GM21526 (cell line): ENCODE results near the gene CC2D1A.
"Not testable (repeated sequence)": the region's sequence is repeated elsewhere in the genome, so short reads cannot be mapped to it uniquely, and the experiment has no call there.

Source experiments
- ATAC-seq: cut with Tn5 transposase; IDR thresholded peaks from one replicate; pipeline ENCODE4 v1.9.1; 2021; ENCODE audit warnings: moderate library complexity; ENCODE audit not compliant: unreplicated experiment, low FRiP score

CC2D1A gene

DNA sequence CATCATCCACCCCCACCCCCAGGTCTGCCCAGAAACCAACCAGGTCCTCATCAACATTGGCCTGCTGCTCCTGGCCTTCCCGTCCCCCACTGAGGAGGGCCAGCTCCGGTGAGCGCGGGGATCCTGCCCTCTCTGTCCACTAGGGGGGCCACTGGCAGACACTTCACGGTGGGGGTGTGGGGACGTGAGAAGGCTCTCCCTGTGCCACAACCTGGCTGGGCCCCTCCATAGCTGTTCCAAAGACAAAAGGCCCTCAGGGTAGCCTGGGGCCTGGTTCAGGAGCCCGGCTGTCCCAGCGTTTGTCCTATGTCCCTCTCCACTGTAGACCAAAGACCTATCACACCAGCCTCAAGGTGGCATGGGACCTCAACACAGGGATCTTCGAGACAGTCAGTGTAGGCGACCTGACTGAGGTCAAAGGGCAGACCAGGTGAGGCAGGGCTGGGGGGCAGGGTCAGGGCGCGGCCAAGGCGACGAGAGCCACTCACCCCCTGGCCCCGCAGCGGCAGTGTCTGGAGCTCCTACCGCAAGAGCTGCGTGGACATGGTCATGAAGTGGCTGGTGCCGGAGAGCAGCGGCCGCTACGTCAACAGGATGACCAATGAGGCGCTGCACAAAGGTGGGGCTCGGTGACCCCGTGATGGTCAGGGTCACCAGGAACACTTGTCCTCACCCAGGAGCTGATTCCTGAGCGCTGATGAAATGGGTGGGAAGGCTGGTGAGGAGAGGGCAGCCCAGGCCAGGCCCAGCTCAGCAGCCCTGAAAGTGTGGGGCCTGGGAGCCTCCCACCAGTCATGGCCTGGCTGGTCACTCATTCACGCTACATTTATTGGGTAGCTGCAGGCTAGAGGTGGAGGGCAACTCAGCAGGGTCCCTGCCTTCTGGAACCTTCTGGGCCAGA lies 54.2 kb downstream of the CC2D1A start:
- ATAC-seq: no peak

DNA sequence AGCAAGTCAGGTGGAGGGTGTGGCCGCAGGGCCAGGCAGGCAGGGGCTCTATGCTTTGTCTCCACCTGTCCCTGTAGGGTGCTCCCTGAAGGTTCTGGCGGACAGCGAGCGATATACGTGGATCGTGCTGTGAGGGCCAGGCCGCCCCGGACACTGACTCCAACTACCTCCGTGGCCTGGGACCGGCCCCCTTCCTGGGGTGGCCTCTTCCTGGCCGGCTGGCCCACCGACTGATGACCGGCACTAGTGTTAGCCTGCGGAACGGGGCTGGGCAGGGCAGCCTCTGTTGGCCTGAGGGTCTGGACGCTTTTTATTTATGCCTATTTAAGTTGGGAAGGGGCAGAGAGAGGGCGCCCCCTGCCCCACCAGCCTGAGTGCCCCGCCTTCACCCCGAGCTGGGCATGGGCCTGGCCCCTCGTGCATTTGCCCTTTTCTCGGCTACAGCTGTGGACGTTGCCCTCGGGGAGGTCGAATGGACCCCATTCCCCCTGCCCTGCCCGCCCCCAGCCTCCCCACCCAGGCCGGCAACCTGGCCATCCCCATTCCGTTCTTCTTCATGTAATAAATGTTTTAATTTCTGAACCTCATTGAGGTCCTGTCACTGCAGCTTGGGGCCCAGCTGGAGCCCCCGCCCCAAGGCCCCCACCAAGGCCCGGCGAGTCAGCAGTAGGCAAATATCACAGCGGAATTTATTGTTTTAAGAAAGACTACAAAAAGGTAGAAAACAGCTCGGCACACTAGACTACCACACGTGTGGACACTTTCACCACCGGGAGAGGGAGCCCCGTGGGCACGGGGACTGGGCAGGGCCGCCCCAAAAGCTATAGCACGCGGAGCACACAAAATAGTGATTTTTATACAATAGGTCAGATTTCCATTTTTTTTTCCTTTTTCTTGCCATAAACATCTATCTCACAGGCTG lies 55.1 kb downstream of the CC2D1A start:
- no peak for ATAC-seq

DNA sequence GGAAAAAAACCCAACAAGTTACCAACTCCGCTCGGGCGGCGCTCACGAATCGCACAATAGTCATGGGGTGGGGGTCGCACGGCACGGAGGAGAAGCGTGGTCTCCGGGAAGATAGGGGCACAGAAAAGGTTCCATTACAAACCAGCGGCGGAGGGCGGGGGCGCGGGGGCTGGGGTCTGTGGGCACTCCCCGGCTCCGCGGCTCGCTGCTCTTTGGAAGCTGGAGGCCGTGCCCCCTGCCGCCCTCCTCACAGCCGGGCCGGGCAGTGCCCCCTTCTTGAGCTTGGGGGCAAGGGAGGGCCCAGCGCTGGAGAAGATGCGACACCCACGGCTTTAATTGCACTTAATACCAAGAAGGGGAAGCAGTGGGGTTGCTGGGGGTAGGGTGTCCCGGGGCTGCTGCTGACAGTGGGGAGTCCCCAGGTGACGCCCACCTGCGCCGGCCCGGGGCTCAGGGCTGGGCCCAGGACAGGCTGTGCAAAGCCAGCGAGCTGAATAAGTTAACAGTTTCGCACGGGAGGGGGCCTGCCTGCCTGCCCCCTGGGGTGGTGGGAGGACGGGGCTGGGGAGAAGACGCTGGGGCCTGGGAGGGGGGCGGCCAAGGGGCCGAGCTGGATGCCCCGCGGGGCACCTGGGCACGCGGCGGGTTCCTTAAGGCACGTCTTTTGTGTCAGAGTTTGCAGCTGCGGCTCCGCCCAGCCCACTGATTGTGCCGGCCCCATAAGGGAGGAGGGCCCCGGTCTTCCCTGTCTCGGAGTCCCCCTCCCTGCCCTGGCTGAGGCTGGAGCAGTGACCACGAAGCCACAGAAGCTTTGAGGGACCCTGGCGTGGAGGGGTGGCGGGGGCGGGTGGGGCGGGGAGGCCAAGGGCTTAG lies 56.1 kb downstream of the CC2D1A start:
- no peak for ATAC-seq

DNA sequence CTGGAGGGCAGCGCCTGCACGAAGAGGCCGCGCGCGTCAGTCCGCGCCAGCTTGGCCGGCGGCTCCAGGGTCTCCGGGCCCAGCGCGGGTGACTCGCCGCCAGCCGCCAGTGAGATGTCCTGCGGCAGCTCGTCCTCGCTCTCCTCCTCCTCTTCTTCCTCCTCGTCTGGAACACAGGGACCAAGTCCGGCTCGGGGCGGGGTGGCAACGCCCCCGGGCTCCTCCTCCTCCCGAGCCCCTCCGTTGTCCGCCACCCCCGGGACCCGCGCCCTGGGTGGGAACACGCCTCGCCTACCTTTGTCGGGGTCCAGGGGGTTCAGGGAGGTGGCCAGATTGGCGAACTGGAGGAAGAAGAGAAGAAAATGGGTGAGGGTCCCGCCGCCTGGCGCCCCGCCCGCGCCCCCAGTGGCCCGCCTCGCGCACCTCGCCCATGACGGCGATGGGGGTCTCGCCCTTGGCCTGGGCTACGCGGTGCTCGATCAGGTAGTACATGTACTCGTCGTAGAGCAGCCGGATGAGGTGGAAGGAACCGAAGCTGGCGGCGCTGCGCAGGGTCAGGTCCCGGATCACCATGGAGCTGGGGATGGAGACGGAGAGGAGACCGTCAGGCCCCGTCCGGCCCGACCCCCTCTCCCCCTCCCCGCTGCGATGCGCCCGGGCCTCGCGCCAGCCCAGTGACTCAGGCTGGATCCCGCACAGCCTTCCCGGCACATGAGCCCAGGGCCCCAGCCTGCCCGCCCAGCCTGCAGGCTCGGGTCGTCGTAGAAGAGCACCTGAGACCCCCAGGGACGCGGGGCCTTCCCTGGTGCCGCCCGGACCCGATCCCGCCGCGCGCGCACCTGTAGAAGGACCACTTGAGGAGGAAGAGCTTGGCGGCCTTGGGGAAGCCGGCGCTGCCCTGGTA lies 57.0 kb downstream of the CC2D1A start:
- no peak for ATAC-seq

DNA sequence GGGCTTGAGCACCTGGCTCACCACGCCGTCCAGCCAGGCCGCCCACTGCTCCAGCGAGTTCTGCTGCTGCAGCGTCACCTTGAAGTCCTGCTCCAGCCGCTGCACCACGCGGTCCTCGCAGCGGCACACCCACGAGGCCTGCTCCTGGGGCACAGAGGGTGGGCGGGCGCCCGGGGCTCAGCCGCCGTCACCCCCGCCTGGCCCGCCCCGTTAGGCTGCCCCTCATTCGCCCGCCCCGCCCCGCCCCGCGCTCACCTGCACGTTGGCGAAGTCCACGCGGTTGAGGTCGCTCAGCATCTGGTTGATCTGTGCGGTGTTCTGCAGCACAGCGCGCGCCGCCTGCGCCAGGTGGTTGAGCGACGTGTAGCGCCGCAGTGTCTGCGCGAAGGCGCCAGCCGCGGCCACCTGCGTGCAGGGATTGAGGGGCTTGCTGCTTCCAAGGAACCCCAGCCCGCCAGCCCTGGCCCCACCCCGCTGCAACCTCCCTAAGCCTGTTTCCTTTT lies 57.7 kb downstream of the CC2D1A start:
- no peak for ATAC-seq

DNA sequence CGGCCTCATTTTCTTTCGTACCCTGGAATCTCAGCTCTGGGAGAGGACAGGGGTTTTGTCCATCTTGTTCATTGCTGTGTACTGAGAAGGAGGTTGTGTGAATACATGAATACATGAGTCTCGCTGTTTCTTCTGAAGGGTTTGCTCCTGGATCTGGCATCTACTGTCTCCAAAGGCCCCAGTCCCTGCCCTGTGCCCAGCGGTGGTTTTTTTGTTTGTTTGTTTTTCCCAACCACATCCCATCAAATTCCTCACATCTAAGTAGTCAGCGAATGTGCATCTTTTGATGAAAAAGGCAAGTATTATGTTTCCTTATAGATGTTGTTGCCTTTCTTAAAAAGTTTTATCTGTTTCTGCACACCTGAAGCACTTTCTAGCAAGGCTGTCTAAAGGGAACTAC lies 58.8 kb downstream of the CC2D1A start:
- ATAC-seq: no peak

DNA sequence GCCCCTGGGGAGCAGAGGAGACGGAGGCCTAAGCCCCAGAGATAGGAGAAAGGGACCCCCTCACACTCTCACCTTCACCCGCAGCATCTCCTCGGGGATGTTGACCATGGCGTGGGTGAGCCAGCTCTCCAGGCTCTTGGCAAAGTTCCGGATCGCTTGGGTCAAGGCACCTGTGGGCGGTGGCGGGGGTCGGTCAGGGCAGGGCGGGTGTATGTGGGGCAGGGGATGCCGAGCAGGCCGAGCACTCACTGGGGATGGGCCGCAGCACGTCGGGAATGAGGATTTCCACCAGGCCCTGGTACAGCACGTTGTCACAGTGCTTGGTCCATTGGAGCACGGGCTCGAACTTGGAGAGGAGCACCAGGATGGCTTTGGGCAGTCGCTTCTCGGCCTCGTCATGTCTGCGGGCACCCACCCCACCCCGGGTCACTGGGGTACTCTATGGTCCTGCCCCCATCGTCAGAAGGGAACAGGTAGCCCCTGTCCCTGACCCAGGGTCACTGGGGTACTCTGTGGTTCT lies 59.4 kb downstream of the CC2D1A start:
- ATAC-seq: no peak

DNA sequence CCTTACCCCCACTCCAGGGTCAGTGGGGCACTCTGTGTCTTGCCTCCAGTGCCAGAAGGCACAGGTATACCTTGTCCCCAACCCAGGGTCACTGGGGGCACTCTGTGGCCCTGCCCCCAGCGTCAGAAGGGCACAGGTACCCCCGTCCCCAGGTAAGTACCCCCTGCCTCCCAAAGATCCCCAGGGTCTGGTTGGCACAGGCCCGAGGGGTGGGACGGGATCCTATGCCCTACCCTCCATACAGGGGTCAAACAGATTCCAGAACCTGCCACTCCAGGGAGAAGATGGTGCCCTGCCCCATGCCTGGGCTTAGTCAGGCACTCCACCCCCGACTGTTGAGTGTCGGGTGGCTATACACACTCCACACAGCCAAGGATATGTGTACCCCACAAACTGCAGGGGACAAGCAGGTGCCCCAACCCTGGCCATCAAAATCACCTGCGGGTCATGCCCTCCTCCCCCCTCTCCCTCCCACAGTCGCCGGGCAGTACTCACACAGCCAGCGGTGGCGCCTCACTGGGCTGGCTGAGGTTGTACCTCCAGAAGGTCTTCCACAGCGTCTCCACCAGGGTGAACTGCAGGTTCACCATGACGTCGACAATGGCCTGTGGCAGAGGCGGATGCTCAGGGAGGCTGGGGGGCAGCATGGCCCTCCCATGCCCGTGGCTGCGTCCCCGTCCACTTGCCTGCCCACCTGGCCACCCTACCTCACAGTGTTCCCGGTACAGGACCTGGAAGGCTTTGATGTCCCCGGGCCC lies 60.1 kb downstream of the CC2D1A start:
- ATAC-seq: no peak

DNA sequence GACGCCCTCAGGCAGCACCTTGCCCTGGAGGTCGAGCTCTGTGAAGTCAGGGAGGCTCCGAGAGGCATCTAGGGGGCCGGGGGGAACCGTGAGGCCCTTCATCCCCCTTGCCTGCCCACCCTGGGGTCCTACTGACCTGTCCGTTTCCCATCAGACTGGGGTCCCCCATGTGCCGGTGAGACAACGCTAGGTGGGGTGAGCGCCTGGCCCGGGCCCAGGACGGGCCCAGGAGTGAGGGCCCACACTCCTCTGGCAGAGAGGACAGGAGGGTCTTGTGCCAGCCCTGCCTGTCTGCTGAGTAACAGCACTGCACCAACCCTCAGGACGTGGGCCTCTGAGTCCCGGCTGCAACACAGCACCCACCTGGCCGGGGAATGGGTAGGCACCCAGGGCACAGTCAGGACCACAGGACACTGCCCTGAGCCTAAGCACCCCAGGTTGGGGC lies 60.7 kb downstream of the CC2D1A start:
- ATAC-seq: no peak

DNA sequence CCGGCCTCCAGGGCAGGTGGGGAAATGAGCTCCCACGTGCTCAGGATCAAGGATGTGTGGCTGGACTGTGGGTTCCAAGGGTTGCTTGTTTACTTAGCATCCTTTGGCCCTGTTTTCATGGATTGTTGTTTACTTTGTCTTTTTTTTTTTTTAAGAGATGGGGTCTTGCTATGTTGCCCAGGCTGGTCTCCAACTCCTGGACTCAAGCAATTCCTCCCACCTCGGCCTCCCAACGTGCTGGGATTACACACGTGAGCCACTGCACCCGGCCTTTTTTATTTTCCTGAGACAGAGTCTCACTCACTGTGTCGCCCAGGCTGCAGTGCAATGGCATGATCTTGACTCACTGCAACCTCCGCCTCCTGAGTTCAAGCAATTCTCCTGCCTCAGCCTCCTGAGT lies 61.2 kb downstream of the CC2D1A start:
- not testable (repeated sequence) for ATAC-seq

DNA sequence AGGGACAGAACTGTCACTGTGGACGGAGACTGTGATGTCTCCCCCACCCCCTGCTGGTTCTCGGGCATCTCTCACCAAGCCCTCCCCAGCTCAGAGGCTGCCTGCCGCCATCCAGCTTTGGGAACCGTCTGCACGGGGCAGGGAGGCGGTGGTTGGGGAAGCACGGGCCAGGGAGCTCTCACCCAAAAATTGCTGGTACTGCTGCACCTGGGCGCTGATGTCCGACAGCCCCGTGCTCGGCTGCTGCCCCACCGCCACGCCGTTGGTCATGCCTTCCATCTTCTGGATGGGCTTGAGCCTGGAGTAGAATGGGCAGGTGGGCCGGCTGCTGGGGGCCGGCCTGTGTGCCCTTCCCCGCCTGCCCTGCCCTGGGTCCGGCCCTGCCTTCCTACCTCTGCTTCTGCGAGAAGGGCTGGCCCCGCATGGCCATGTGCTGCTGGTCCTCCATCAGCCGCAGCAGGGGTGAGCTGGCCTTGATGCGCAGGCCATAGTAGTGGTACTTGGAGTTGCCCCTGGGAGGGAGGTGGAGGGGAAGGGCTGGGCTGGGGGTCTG lies 62.5 kb downstream of the CC2D1A start:
- ATAC-seq: no peak

DNA sequence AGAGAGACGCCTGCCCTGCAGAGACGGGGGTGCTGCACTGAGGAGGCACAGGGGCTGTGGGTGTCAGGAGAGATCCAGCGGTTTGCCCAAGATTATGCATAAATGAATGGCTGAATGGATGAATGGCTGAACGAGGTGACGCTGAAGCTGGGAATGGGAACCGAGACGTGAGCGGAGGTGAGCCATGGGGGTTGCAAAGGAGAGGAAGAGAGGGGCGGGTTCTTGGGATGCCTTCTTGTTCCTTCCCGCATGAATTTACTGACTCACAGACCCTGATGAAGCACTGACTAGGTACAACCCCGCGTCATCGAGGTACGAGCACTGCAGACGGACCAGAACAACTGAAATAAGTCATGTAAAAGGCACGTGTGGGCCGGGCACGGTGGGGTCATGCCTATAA lies 63.0 kb downstream of the CC2D1A start:
- ATAC-seq: no peak

DNA sequence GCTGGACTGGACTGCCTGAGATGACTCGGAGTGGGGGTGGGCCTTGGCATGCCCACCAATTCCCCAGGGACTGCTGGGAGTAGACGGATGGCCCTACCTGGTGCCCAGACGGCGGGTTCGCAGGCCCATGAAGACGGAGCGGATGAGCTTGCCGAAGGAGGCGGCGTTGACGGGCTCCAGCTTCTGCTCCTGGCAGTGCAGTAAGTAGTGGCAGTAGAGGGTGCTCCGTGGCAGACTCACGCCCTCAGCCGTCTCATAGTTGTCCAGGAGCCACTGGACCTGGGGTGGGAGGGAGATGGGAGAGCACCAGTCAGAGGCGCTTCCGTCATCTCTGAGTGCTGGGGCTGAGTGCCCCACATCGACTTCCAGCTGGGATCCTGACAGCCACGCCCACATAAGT lies 63.9 kb downstream of the CC2D1A start:
- no peak for ATAC-seq

DNA sequence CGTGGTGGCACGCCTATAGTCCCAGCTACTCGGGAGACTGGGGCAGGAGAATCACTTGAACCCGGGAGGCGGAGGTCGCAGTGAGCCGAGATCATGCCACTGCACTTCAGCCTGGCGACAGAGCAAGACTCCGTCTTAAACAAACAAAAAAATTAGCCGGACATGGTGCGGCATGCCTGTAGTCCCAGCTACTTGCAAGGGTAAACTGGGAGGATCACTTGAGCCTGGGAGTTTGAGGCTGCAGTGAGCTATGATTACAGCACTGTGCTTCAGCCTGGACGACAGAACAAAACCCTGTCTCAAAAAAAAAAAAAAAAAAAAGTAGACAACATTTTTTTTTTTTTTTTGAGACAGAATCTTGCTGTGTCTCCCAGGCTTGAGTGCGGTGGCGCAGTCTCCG lies 65.9 kb downstream of the CC2D1A start:
- not testable (repeated sequence) for ATAC-seq

DNA sequence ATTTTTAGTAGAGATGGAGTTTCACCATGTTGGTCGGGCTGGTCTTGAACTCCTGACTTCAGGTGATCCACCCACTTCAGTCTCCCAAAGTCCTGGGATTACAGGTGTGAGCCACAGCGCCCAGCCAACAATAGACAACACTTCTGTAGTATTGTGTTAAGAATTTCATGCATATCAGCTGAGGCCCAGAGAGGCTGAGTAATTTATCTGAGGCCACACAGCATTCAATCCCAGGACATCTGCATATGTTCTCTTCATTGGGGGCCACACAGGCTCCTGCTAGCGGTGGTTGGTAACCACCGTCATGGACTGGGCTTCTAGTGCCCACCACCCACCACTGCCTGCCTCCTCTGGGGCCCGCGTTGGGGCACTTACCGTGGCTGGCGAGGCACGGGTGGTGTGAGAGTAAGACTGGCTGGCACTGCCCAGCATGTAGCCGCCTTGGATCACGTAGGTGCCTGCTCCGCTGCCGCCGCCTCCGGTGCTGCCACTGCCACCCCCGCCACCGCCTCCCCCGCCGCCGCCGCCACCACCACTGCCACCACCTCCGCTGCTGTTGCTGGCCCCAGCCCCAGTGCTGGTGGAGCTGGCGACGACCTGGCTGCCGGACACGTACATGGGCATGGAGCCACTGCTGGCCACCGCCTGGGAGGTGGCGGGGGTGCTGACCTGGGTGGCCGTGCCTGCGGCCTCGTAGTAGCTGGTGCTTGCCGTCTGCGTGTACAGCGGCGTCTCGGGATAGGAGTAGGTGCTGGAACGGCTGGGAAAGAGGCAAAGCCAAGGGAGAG lies 66.6 kb downstream of the CC2D1A start:
- no peak for ATAC-seq

DNA sequence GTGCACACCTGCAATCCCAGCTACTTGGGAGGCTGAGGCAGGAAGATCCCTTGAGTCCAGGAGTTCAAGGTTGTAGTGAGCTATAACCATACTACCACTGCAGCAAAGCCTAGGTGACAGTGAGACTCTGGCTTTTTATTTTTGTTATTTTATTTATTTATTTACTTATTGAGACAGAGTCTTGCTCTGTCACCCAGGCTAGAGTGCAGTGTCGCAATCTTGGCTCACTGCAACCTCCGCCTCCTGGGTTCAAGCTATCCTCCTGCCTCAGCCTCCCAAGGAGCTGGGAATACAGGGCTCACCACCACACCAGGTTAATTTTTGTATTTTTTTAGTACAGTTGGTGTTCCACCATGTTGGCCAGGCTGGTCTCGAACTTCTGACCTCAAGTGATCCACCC lies 67.5 kb downstream of the CC2D1A start:
- not testable (repeated sequence) for ATAC-seq

DNA sequence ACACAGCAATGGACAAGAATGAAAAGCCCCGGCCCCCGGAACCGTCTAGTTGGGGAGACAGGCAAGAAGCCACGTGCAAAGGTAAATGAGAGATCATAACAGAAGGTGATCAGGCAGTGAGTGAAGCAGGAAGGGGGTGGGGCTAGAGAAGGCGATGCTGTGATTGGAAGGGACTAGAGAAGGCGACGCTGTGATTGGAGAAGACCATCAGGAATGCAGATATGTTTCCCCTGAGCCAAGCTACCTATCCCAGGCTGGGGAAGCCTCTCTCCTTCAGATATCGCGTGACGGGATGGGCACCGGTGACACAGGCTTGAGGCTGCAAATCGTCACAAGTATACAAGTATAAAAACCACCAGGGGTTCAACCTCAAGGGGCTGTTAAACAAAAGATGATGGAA lies 68.1 kb downstream of the CC2D1A start:
- no peak for ATAC-seq
